GM19467 (cell line): ENCODE data around the gene BDNF.
"Not testable (repeated sequence)": the region's sequence is repeated elsewhere in the genome, so short reads cannot be mapped to it uniquely, and the experiment has no call there.

Source experiments
- ATAC-seq: cut with Tn5 transposase; IDR thresholded peaks from one replicate; pipeline ENCODE4 v1.9.1; 2021; ENCODE audit warnings: mild to moderate bottlenecking, moderate library complexity; ENCODE audit not compliant: unreplicated experiment

Gene BDNF

DNA sequence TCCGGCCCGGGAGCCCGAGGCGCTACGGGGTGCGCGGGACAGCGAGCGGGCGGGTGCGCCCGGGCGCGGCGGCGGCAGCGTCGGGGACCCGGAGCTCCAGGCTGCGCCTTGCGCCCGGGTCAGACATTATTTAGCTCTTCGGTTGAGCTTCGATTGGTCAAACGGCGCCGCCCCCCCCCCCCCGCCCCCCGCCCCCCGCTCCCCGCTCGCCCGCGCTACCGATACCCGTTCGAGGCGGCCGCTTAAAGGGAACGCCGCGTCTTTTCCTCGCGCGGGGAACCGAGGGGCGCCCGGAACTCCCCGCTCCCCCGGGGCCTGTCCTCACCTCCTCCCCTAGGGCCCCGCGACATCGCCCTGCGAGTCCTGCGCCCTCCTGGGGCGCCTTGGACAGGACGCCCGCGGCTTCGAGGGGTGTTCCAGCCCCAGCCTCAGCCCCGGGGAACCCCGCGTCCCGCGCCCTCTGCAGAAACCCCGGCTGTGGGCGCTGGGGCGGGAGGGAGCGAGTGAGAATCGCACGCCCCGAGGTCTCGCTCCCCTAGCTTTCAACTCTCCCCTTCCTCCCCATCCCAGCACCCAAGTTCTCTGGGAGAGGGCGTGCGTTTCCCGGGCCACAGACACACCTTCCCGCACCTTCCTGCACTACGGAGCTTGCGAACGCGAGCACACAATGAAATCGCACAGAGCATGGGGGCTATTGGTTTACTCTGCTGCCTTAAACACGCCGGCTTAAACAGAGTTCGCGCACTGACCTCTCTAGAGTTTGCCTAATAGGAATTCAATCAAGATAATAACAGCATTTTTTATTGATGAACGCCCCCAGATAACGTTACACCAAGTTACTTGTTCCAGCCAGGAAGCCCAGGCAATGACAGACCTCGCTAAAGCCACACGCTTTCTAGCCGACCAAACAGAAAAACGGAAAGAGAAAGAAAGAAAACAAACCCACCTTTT is at the start of gene BDNF:
Gene BDNF (minus strand): TSS at position 105 of the 951 bp plus-strand sequence. CDS start 41,891 bp downstream, outside the sequence.
- no peak for ATAC-seq

DNA sequence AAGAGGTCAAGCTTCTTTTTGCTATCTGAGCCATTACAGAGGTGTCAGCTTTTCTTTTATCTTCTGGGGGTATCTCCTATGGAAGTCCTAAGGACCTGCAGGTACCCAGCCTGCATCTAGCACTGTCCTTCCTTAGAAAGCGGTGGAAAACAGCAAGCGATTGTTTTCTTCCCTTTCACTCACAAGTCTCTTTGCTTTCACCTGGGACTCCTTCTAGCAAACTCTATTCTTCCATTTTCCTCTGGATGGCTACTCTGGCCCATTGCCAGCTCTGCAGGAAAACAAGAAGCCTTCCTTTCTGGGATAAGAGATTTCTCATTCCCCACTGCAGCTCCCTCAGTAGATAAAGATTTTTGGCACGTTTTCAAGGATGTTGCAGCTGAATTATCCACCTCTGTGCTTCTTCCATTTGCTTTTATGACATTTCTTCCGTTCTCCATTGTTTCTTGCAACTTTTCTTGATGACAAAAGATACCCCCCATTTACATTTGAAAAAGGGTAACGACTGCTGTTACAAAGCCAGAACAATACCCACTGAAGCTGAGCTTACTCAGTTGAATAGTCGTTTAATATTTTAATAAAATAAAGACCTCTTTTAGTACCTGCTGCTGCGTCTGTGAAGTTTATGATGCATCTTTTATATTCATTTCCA is 40.2 kb upstream of the BDNF start:
- ATAC-seq, result no peak

DNA sequence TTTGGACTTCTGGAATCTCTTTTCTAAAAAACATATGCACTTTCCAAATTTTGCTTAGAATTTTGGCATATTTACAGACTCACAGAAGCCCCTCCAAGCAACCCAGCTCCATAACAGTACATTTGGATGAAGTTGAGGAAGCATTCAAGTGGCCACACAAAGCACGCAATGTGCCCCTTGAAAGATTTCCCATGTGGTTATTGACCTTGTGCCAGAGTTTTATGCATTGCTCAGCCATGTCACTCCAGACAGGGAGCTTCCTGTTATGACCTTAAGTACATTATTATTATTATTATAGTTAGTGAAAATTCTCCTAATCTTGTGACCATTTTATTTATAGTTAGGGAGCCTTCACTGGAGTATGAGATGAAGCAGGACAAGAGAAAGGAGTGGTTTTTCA is 35.0 kb upstream of the BDNF start:
- ATAC-seq, result no peak

DNA sequence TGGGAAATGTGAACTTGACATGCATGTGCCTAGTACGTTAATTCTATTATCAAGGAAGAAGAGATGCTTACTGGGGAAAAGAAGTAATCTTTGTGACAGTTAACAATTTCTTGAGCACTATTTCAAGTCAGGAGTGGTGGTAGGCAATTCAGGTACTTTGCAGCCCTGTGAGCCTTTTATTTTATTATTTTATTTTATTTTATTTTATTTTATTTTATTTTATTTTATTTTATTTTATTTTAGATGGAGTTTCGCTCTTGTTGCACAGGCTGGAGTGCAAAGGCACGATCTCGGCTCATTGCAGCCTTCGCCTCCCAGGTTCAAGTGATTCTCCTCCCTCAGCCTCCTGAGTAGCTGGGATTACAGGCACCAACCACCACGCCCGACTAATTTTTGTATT is 31.5 kb upstream of the BDNF start:
- not testable (repeated sequence) for ATAC-seq

DNA sequence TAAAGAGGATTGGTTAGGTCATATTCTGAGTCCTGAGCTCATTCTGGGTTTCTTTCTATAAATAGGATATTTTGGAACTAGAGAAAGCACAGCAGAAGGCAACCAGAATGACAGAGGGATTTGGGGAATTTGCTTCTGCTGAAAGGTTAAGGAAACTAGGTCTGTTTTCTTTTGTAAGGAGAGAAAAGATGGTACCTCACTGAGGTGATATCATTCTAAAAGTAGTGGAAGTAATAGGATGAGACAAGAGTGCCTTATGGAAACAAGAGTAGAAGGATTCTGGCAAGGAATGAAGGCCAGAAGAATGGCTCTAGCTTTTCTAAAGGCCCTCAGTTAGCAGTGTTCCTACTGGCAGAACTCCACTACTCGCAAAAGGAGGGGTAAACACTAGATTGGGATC is 26.7 kb upstream of the BDNF start:
- no peak for ATAC-seq

DNA sequence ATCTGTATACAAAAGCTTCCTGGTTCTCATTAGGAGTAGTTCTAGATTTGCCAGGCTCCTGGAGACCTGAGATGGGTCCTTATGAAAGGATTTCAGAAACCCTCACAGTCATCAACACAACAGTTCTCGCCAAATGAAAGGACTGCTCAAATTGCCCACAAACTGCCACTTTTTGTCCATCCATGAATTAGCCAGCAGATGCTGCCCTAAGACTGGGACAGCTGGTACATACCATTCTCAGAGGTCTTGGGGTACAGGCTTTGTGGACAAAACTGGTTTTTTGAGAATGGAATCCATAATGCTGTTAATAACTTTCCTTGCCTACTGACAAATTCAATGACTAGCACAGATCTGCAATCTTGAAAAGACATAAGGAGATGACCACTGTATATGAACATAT is 23.4 kb upstream of the BDNF start:
- ATAC-seq, result no peak

DNA sequence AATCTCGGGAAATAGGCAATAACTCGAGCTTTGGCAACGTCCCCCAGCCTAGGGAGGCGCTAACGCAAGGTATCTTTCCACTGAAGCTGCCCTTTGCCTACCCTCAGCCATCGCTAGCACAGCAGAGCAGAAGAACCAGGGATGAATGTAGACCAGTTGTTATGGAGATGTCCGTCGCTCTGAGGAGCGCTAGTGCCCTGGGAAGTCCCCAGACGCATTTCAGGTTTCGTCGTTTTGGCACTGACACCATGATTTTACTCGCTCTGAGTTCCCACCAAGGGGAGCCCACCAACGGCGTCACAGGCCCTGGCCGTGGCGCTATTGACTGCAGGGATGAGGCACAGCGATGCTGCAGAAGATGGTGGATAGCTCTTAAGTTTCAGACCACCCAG is 22.7 kb upstream of the BDNF start:
- no peak for ATAC-seq

DNA sequence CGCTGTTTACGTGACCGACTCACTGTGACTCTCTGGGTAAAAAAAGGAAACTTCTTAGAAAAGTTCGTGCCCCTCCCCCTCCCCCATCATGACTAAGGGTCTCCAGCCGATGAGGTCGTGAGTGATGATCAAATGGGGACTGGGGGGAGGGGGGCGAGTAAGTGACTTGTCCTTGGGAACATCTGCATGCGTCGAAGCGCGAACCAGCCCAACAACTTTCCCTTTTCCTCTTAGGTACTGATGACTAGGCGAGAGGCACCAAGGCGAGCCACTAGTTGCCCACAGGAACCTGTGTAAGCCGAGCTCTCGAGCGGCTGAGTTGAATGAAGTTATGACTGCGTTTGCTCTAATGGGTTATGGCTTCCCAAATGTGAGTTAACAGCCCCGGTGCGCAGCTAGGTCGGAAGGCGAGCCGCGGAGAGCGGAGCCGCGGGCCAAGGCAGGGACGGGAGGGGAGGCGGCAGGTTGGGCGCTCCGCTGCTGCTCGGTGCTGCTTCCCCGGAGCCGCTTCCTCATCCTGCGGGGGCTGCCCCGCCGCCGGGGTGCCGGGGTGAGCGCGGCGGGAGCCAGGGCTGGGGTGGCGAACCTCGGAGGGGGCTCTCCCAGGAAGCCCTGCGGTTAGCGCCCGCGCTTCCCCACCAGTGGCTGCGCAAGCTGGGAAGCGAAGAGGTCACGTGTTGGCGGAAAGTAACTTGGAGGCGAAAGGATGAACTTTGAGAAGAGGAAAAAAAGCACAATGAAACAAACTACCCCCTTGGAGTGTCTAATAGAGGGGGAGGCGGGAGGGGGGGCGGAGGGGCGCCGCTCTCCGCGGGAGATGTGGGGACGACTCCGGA is 22.1 kb upstream of the BDNF start:
- ATAC-seq, result no peak

DNA sequence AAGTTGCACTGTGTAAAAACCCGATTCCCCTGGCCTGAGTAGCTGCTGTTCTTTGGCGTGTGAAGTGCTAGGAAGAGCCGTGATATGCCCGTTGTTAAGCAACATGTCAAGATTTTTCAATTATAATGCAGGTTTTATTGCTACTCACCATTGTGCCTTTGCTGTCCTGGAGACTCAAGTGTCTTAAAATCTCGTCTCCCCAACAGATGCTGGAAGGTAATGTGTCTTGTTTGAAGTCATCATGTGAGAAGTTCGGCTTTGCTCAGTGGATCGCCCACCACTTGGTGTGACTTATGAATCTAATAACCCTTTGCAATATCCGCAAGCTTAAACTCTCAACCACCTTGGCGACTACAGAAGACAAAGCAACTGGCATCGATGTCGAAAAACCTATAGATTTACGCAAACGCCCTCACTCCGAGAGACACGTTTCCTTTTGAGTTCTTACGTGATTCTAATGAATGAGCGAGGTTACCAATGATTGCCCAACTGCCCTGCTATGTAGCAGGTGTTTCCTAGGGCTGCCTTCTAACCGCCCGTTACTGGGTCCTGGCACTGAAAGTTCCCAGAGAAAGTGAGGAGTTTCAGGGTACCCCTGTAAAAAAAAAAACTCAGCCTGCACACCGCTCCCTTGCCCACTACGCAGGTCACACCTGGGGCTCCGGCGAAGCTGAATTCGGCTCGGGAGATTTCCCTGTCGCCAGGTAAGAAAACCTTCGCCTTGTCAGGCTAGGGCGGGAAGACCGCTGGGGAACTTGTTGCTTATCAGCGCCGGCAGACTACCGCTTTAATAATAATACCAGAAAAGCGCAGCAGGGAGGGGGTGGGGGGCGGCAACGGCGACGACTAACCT is 21.2 kb upstream of the BDNF start:
- ATAC-seq, result no peak

DNA sequence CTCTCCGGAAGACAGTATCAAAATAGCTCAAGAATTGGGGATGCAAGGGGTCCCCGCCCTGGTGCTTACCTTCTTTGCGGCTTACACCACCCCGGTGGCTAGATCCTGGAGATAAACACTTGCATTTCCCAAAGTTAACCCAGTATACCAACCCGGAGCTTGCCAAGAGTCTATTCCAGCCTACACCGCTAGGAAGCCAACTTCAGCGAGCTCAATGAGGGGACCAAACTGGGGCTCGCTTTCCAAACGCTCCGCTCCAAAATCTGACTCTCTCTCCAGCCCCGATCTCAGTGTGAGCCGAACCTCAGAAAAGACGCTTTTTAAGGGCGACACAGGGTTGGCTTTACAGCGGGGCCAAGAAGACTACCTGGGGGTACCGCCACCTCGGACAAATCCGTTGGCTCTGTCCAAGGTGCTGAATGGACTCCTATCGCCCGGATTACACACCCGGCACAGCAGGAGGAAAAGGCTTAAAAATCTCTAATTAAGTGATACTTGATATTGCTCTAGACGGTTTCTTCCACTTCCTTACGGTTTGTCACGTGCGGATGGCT is 20.1 kb upstream of the BDNF start:
- ATAC-seq, result no peak

DNA sequence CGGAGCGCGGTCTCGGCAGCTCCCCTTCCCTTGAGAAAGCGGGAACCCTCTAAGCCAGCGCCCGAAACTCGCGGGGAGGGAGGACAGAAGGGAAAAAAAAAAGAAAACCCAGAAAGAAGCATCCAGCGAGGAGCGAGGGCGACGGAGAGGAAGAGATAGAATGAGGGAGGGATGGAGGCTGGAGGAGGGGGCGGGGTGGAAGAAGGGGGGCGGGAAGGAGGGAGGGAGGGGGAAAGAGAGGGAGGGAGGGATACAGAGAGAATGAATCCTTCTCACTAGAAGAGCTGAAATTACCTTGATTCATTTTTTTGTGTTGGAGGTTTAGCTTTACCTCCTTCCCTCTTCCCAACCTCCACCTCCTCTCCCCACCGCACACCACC is 19.3 kb upstream of the BDNF start:
- no peak for ATAC-seq

DNA sequence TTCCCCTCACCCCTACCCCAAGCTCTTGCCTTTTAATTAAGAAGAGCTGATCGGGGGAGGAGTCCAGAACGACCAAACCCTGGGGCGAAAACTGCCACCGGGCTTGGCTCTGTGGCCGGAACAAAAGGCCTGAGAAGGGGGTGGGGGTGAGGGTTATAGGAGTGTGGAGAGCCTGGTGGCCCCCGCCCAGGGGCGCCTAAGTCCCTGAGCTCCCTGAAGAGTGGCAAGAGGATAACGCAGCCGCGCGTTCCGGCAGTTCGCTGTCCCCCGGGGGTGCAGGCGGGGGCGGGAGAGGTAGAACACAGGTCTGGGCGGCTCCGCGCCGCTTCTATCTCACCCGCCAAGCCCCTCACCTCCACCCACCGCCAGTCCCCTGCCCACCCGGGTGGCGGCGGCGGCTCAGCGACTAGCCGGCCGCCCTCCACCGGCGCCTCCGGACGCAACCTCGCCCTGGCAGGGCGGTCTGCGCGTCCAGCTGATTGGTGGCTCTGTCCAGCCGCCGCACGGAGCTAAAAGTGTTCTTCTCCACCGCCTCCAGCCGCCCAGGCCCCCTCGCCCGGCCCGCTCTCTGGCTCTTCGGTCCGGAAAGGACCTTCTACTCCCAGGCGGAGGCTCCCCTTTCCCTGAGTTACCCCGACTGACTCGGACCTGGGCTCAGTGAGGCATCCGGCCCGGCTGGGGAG is 18.7 kb upstream of the BDNF start:
- no peak for ATAC-seq

DNA sequence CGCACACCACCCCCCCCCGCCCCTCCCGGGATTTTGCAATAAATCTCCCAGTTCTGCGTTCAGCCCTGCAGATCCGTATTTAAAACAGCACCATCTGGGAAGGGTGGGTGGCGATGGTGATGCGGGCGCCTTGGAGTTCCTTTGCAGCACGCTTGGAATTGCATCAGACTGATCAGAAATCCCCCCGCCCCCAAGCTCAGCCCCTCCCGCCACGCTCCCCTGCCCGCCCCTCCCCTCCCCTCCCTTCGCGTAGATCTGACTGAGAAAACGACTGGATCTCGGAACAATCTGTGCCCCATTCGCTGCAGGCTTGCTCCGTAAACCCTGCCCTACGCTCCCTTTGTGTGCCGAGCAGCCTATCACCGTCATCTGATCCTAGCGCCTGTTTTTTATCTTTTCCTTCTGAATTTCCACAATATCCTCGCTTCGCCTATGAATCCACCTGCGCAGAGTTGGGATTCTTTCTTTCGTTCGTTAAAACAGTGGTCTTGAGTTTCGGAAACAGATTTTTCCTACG is 18.1 kb upstream of the BDNF start:
- no peak for ATAC-seq

DNA sequence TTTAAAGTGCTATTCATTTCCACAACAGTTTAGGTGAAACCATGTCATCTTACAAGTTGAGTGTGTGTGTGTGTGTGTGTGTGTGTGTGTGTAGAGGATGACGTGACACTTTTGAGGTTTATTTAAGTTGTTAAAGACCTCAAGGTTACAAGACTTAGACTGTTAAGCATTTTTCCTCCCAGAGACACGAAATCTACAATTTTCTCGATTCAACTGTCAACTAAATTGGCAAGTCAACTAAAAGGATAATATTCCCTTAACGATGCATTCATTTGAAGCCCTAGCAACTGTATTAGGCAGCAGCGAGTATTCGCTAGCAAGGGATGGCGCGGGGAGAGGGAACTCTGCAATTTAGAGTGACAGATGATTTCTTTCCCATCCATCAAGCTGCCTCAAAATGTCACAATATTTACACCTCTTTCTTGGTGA is 17.6 kb upstream of the BDNF start:
- no peak for ATAC-seq

DNA sequence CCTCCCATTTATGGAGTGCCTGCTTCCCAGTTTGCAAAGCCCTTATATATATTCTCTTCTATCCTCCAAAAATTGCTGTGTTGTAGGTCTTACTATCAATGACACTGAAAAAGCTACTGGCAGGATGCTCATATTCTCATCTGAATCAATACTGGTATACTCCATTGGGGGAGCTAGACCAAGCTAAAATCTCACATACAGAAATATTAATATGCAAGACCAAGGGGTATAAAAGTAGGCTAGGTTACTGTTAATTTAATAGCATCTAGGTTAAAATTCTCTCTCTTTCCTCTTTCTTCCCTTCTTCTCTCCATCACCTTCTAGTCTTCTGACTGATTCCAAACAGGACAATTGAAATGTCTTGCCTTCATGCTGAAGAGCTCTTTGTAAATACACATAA is 17.1 kb upstream of the BDNF start:
- no peak for ATAC-seq

DNA sequence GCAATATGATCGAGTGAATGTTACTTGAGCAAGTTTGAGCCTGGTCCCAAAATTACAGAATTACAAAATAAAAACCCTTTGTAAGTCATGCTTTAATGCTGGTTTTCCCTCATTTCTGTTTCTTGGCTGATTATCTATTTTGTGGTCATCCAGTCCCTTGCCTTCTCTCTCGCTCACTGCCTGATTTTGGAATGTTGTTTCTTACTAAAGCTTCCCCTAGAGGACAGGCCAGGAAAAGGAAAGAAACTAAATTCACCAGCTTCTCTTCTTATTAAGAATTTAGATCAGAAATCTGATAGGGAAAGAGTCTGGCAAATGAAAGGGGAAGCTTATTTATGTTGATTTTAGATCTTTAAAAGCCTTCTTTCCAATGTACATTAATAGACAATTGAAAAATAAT is 16.6 kb upstream of the BDNF start:
- no peak for ATAC-seq

DNA sequence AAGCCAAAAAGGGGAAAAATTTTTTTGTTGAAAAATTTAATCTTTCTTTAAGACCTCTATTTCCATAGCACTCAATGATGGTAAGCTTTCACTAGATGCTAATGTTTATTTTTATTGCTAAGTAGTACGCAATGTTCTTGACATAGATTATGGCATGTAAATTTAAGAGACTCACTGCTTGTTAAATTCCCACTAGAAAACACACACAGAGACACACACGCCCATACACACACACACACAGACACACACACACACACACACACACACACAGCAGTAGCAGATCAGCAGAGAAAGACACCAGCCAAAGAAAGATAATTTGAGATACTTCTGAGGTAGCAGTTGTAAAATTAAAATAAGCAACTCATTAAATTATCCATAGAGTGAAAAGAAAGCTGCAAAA is 16.0 kb upstream of the BDNF start:
- ATAC-seq, result no peak

DNA sequence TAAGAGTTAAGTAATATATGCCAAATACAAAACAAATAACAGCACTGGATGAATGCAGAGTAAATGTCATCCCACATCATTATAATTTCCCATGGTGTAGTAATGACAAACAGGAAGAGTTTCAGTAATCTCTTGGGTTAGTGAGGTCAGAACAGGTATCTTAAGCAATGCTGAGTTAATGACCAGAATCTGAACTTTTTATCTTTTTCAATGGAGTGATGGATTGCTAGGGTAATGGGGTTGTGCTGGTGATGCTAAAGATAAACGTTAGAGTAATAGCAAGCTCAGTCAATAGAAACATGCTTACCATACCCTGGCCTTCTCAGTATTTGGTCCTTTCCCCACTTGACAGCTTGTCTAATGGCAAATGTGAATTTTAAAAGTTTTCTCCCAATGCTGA is 11.5 kb upstream of the BDNF start:
- no peak for ATAC-seq

DNA sequence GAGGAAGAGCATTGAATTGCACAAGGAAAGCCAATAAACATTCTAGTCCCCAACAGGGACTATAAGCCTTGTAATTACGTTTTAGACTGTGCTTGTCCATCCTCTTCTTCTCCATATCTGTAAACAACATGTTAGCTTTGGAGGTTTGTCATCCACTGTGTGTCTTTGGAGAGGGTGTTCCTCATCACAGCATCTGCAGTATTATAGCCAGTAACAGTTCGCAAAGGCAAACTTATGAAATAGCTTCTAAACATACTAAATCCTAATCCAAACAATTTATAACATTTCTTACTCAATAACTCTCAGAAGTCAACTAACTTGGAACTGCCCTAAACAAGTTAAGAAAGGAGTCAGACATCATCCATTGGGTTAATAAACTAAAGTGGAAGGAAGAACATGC is 10.3 kb upstream of the BDNF start:
- ATAC-seq, result no peak
